H1 (cell line): ENCODE measurements around the gene LSM7. TPM values are rescaled to one million over a fixed set of nuclear protein-coding genes. Genes with fewer than 3 reads are reported as not detected.

ENCODE experiments used
- CTCF ChIA-PET: fragments of 300-600 bp; sonication (Branson Sonifier 250); formaldehyde crosslinking; loops from one replicate; lab custom pipeline; 2021; ENCODE audit not compliant: partially characterized antibody; lab: Charles Lee
- POLR2A ChIA-PET: fragments of 300-600 bp; sonication (Branson Sonifier 250); formaldehyde crosslinking; loops from one replicate; lab custom pipeline; 2021; ENCODE audit warnings: inconsistent platforms; ENCODE audit not compliant: partially characterized antibody; lab: Charles Lee
- DNase-seq, 2 experiments: peaks; one replicate each; pipeline versions ENCODE4 v3.0.0 to v3.0.0-alpha.2; 2010 to 2022; ENCODE audit warnings: low spot score in 2 of 2, low read depth in 1 of 2, mixed read lengths in 1 of 2
- FAIRE-seq: peaks from 2 replicates; lab custom pipeline; 2011; peaks lifted over from hg19 to GRCh38; lab: Jason Lieb, UNC
- H2AFZ ChIP-seq: 2 replicates; pipeline ENCODE4 v1.8.1; 2012; ENCODE audit warnings: low read length, inconsistent platforms
- H2AK5ac ChIP-seq: 2 replicates; pipeline ENCODE4 v1.6.1; 2013; ENCODE audit warnings: low read depth, low read length
- H2BK120ac ChIP-seq: replicated peaks from 2 replicates; pipeline ENCODE3; 2013; ENCODE audit warnings: low read depth, low read length, inconsistent platforms
- H2BK12ac ChIP-seq: 2 replicates; pipeline ENCODE4 v1.6.1; 2013; ENCODE audit warnings: low read depth, low read length
- H2BK15ac ChIP-seq: 2 replicates; pipeline ENCODE4 v1.6.1; 2013; ENCODE audit warnings: low read length
- H2BK20ac ChIP-seq: 2 replicates; pipeline ENCODE4 v1.6.1; 2013; ENCODE audit warnings: low read length
- H2BK5ac ChIP-seq: 2 replicates; pipeline ENCODE4 v1.6.1; 2013; ENCODE audit warnings: low read depth, low read length
- H3K14ac ChIP-seq: 2 replicates; pipeline ENCODE4 v1.6.1; 2013; ENCODE audit warnings: inconsistent platforms; ENCODE audit not compliant: insufficient read length
- H3K18ac ChIP-seq: 2 replicates; pipeline ENCODE4 v1.6.1; 2013; ENCODE audit warnings: low read length; ENCODE audit errors: extremely low read depth
- H3K23ac ChIP-seq: 2 replicates; pipeline ENCODE4 v1.6.1; 2013; ENCODE audit warnings: inconsistent platforms; ENCODE audit not compliant: insufficient read length
- H3K23me2 ChIP-seq: 2 replicates; pipeline ENCODE4 v1.6.1; 2013; ENCODE audit warnings: low read depth, low read length
- H3K27ac ChIP-seq: 2 replicates; pipeline ENCODE4 v1.6.1; 2011; ENCODE audit warnings: low read depth, low read length, inconsistent platforms
- H3K27me3 ChIP-seq, 4 experiments: replicated peaks in 1 of 4; 1 replicate in 1 of 4; 2 replicates in 3 of 4; pipeline versions ENCODE4 v1.6.1 to v1.8.1; 2011 to 2013; ENCODE audit warnings: low read length in 3 of 4, mild to moderate bottlenecking in 3 of 4, inconsistent platforms in 2 of 4, mixed read lengths in 2 of 4, moderate library complexity in 1 of 4; ENCODE audit not compliant: control insufficient read depth in 3 of 4, insufficient read depth in 3 of 4; ENCODE audit errors: extremely low read depth in 1 of 4
- H3K36me3 ChIP-seq, 4 experiments: 2 replicates each; pipeline versions ENCODE4 v1.6.1 to v1.8.1; 2011 to 2013; ENCODE audit warnings: mild to moderate bottlenecking in 4 of 4, low read length in 3 of 4, moderate library complexity in 2 of 4, control low read depth in 1 of 4, inconsistent platforms in 1 of 4; ENCODE audit not compliant: insufficient read depth in 4 of 4, control insufficient read depth in 2 of 4
- H3K4ac ChIP-seq: replicated peaks from 2 replicates; pipeline ENCODE3; 2013; ENCODE audit warnings: low read length, low read depth, mixed read lengths, inconsistent platforms; ENCODE audit not compliant: insufficient read length
- H3K4me1 ChIP-seq, 4 experiments: replicated peaks in 1 of 4; 1 replicate in 1 of 4; 2 replicates in 3 of 4; pipeline versions ENCODE4 v1.6.1 to v1.8.1; 2011 to 2013; ENCODE audit warnings: low read length in 3 of 4, inconsistent platforms in 2 of 4, mixed read lengths in 1 of 4; ENCODE audit not compliant: insufficient read depth in 4 of 4, control insufficient read depth in 3 of 4
- H3K4me2 ChIP-seq, 2 experiments: 2 replicates each; pipeline versions ENCODE4 v1.6.1 to v1.8.1; 2011 to 2013; ENCODE audit warnings: low read depth in 2 of 2, low read length in 2 of 2, control low read depth in 1 of 2, inconsistent platforms in 1 of 2, mild to moderate bottlenecking in 1 of 2; ENCODE audit not compliant: insufficient read depth in 1 of 2
- H3K4me3 ChIP-seq, 4 experiments: fragments of 200-600, 300-600 bp in 1 of 4; sonication (generic), shearing (Covaris generic), sonication (Bioruptor Twin) in 1 of 4; 2 replicates each; pipeline versions ENCODE4 v1.5.1 to v1.8.1; 2011 to 2016; ENCODE audit warnings: low read length in 4 of 4, low read depth in 3 of 4, control low read depth in 2 of 4, inconsistent platforms in 2 of 4, mild to moderate bottlenecking in 2 of 4, mixed read lengths in 1 of 4, moderate library complexity in 1 of 4; ENCODE audit not compliant: insufficient read depth in 2 of 4; ENCODE audit errors: extremely low read depth in 1 of 4
- H3K56ac ChIP-seq: replicated peaks from 2 replicates; pipeline ENCODE3; 2013; ENCODE audit warnings: low read depth, mild to moderate bottlenecking, mixed read lengths, low read length, inconsistent platforms; ENCODE audit not compliant: insufficient read length
- H3K79me1 ChIP-seq: 2 replicates; pipeline ENCODE4 v1.6.1; 2013; ENCODE audit warnings: low read depth, low read length, control low read depth
- H3K79me2 ChIP-seq, 2 experiments: 2 replicates each; pipeline versions ENCODE4 v1.6.1 to v1.8.1; 2012 to 2013; ENCODE audit warnings: low read length in 2 of 2, mild to moderate bottlenecking in 2 of 2, inconsistent platforms in 1 of 2; ENCODE audit not compliant: insufficient read depth in 2 of 2, control insufficient read depth in 1 of 2
- H3K9ac ChIP-seq, 4 experiments: replicated peaks in 1 of 4; 1 replicate in 1 of 4; 2 replicates in 3 of 4; pipeline versions ENCODE4 v1.6.1 to v1.8.1; 2011 to 2013; ENCODE audit warnings: low read depth in 3 of 4, low read length in 3 of 4, control low read depth in 2 of 4, mild to moderate bottlenecking in 2 of 4, moderate library complexity in 2 of 4, inconsistent platforms in 1 of 4; ENCODE audit errors: extremely low read depth in 1 of 4
- H3K9me3 ChIP-seq, 2 experiments: 2 replicates each; pipeline versions ENCODE4 v1.6.1 to v1.8.1; 2012 to 2013; ENCODE audit warnings: mild to moderate bottlenecking in 2 of 2, moderate library complexity in 2 of 2, control low read depth in 1 of 2, inconsistent platforms in 1 of 2, low read depth in 1 of 2, low read length in 1 of 2, mixed read lengths in 1 of 2; ENCODE audit not compliant: insufficient read depth in 2 of 2
- H4K20me1 ChIP-seq, 2 experiments: replicated peaks in 1 of 2; 2 replicates each; pipeline versions ENCODE3 to v1.8.1; 2011 to 2013; ENCODE audit warnings: inconsistent platforms in 2 of 2, low read length in 2 of 2, mild to moderate bottlenecking in 1 of 2; ENCODE audit not compliant: insufficient read depth in 2 of 2, control insufficient read depth in 1 of 2
- H4K5ac ChIP-seq: 2 replicates; pipeline ENCODE4 v1.6.1; 2013; ENCODE audit warnings: low read length, low read depth, mixed read lengths, inconsistent platforms; ENCODE audit not compliant: insufficient read length
- H4K8ac ChIP-seq: 2 replicates; pipeline ENCODE4 v1.8.0; 2013; ENCODE audit warnings: mild to moderate bottlenecking, moderate library complexity, low read length, inconsistent platforms; ENCODE audit not compliant: insufficient read depth; ENCODE audit errors: extremely low read depth
- H4K91ac ChIP-seq: replicated peaks from 2 replicates; pipeline ENCODE3; 2013; ENCODE audit warnings: low read length, mixed read lengths, inconsistent platforms; ENCODE audit not compliant: insufficient read length
- CHD1 ChIP-seq: IDR thresholded peaks from 2 replicates; pipeline ENCODE4 v1.6.1; 2012; ENCODE audit warnings: low read depth, low read length, improper control_type of control experiment
- CHD2 ChIP-seq: IDR thresholded peaks from 2 replicates; pipeline ENCODE4 v1.6.1; 2012; ENCODE audit warnings: low read length, improper control_type of control experiment
- CTBP2 ChIP-seq: IDR thresholded peaks from 2 replicates; pipeline ENCODE4 v1.7.0; 2011; ENCODE audit warnings: borderline replicate concordance, mild to moderate bottlenecking, moderate library complexity, mixed read lengths, low read length; ENCODE audit not compliant: insufficient read depth, insufficient read length
- FOSL1 ChIP-seq: IDR thresholded peaks from 2 replicates; pipeline ENCODE4 v1.6.1; 2011; ENCODE audit warnings: mild to moderate bottlenecking, low read depth, low read length, moderate library complexity; ENCODE audit not compliant: insufficient read depth
- POU5F1 ChIP-seq: IDR thresholded peaks from 2 replicates; pipeline ENCODE4 v1.6.1; 2011; ENCODE audit warnings: low read depth, mild to moderate bottlenecking, low read length, moderate library complexity
- SRF ChIP-seq: IDR thresholded peaks from 2 replicates; pipeline ENCODE4 v1.6.1; 2011; ENCODE audit warnings: mild to moderate bottlenecking, low read depth, low read length, moderate library complexity
- SUZ12 ChIP-seq: fragments of 200-600 bp; sonication (generic); IDR thresholded peaks from 2 replicates; pipeline ENCODE4 v1.6.1; 2012; ENCODE audit warnings: mild to moderate bottlenecking, inconsistent platforms, low read length, moderate library complexity, mixed read lengths
- YY1 ChIP-seq: IDR thresholded peaks from 2 replicates; pipeline ENCODE4 v1.6.1; 2011; ENCODE audit warnings: low read depth, mild to moderate bottlenecking, low read length
- WGBS, 2 experiments: shearing (Covaris generic) in 1 of 2; methylation state at CpG; one replicate each; pipeline versions ENCODE4 v1.1.6 to v1.1.7; 2013 to 2015; ENCODE audit warnings: low lambda C conversion rate in 2 of 2, mixed read lengths in 2 of 2, inconsistent platforms in 1 of 2, low coverage in 1 of 2, missing lambda C conversion rate in 1 of 2; ENCODE audit not compliant: insufficient replicate concordance in 2 of 2, insufficient coverage in 1 of 2, insufficient read length in 1 of 2; ENCODE audit errors: extremely low coverage in 1 of 2, missing lambda C conversion rate in 1 of 2; 5-methylcytosine and 5-hydroxymethylcytosine counted together
- polyA plus RNA-seq, 7 experiments: library from polyadenylated mRNA; depleted of rRNA in 3 of 7; stranded (reverse) in 5 of 7; unstranded in 2 of 7; fragments of >200 nt in 5 of 7; fragments of 200-250 nt in 2 of 7; gene quantifications; 1 replicate in 5 of 7; 2 replicates in 1 of 7; 4 replicates in 1 of 7; pipeline versions ENCODE4 v1.2.1 to v1.2.3, GENCODE V29; 2011 to 2013; ENCODE audit warnings: missing spikeins in 2 of 7, mixed read lengths in 2 of 7
- total RNA-seq: library from RNA; stranded (reverse); fragmentation: NEBNext Ultra II Directional; extraction: Animal tissue kit (Norgen Biotek cat#: 25700); gene quantifications from 2 replicates; pipeline ENCODE4 v1.2.1, GENCODE V29; 2021

Gene LSM7
- total and polyA plus RNA-seq, 2 of the 8 experiments (the other 6 are each of a cell fraction or from before 2014, with no cell fraction given) = 228 to 1,335 TPM

GRCh38 chr19:2273356-2274184 lies 54.8 kb downstream of the LSM7 start:
- POLR2A ChIA-PET = interaction anchor here (1.0 to 23.4 kb wide), 12 partner anchors 10 to 155 kb away, joined by 3 to 330 read pairs (median 6); partner anchors contain the start of genes AMH, JSRP1, LSM7 and PLEKHJ1
- H2BK20ac ChIP-seq = no peak overlapping the region
- peak; percentile 45 for TF ChIP-seq CHD2
- no peak for TF ChIP-seq SUZ12
- TF ChIP-seq YY1 = peak; percentile 73; the same call in 1 of the 2 replicates
- TF ChIP-seq SRF = 0 out of 2 replicates have a peak, but pooled peaks have one; percentile 40
- TF ChIP-seq POU5F1 = peak; percentile 6; the same call in 1 of the 2 replicates
- TF ChIP-seq FOSL1 = no peak
- no peak for TF ChIP-seq CHD1
- no peak for TF ChIP-seq CTBP2

More at GRCh38 chr19:2273356-2274184, 54.8 kb downstream of the LSM7 start:
- H3K56ac ChIP-seq = no peak overlapping the region
- peaks cover 0 to 17% (median 7%) of the 10 kb centered on the region in 4 experiments; a peak in 5 of 7 replicates for H3K4me1 ChIP-seq
- peak overlapping the region in 2 of 4 experiments; percentile 9 to 51; a peak in 2 of 7 replicates for H3K9ac ChIP-seq
- FAIRE-seq (no peak), DNase-seq (peak; percentile 73 to 98)
- H3K79me1 ChIP-seq = peaks cover 3% of the 10 kb centered on the region; the same call in 1 of the 2 replicates
- H3K79me2 ChIP-seq = peaks cover 20 to 40% of the 10 kb centered on the region in 2 experiments; a peak in 3 of 4 replicates
- H2BK5ac ChIP-seq = no peak overlapping the region
- no peak overlapping the region for H2AFZ ChIP-seq
- H3K23ac ChIP-seq = no peak overlapping the region
- H3K18ac ChIP-seq = no peak overlapping the region; the same call in 1 of the 2 replicates
- no peak overlapping the region for H2BK120ac ChIP-seq
- peak overlapping the region in 3 of 4 experiments; percentile 18 to 53 (median 23); a peak in 4 of 8 replicates for H3K4me3 ChIP-seq
- no peak overlapping the region for H2BK12ac ChIP-seq
- H3K36me3 ChIP-seq = peaks cover 3 to 23% (median 9%) of the 10 kb centered on the region in 4 experiments; a peak in 5 of 8 replicates
- H2BK15ac ChIP-seq = no peak overlapping the region
- no peak overlapping the region for H2AK5ac ChIP-seq
- no peak overlapping the region; the same call in 1 of the 2 replicates for H3K27ac ChIP-seq
- peaks cover 22 to 31% of the 10 kb centered on the region in 2 experiments for H4K20me1 ChIP-seq
- peak overlapping the region; percentile 34 for H4K5ac ChIP-seq
- no peaks in the 10 kb centered on the region for H3K27me3 ChIP-seq
- no peak overlapping the region for H4K91ac ChIP-seq
- peak overlapping the region; percentile 9; the same call in 1 of the 2 replicates for H4K8ac ChIP-seq
- H3K23me2 ChIP-seq = peaks cover 5% of the 10 kb centered on the region; the same call in 1 of the 2 replicates
- no peak overlapping the region for H3K14ac ChIP-seq
- no peaks in the 10 kb centered on the region for H3K9me3 ChIP-seq
- WGBS, 2 experiments = 14% methylated on average over 41 of the region's 45 CpGs; no CpG with 5 or more reads in 1 of the 2 experiments
- no peak overlapping the region for H3K4ac ChIP-seq
- peak overlapping the region; percentile 73 to 79 for H3K4me2 ChIP-seq
- CTCF ChIA-PET = interaction anchor here (0.6 to 6.2 kb wide), 21 partner anchors 11 to 580 kb away, joined by 3 to 106 read pairs (median 8); partner anchors contain the start of genes JSRP1 and TMPRSS9
